Heart right ventricle (tissue), 16 donors: ENCODE data around the gene LYST. TPM values are rescaled to one million over a fixed set of nuclear protein-coding genes. Genes with fewer than 3 reads are reported as not detected.
A peak's percentile ranks its signal among the peaks of the same experiment; 100 is the strongest.

Experiments used
- ATAC-seq, 8 donors: fragments of 200-7000 bp; cut with Tn5 transposase; one replicate each; pipeline ENCODE4 v1.9.1; 2020; ENCODE audit warnings: mild to moderate bottlenecking in 8 of 8, moderate library complexity in 8 of 8, moderate number of reproducible peaks in 1 of 8
- DNase-seq, 2 donors: peaks; one replicate each; pipeline ENCODE4 v3.0.0-alpha.2; 2020
- H3K27ac ChIP-seq, 10 donors: fragments of 200-600 bp; sonication (generic) in 2 of 10; one replicate each; pipeline versions ENCODE4 v1.5.0 to v1.8.0; 2020 to 2022; ENCODE audit warnings: mild to moderate bottlenecking in 3 of 10
- H3K27me3 ChIP-seq, 7 donors: fragments of 200-600 bp; one replicate each; pipeline ENCODE4 v1.8.0; 2021 to 2022; ENCODE audit warnings: mild to moderate bottlenecking in 2 of 7
- H3K36me3 ChIP-seq, 9 donors: fragments of 200-600 bp; sonication (generic) in 1 of 9; one replicate each; pipeline versions ENCODE4 v1.5.0 to v1.8.0; 2020 to 2022; ENCODE audit warnings: mild to moderate bottlenecking in 2 of 9
- H3K4me1 ChIP-seq, 9 donors: fragments of 200-600 bp; sonication (generic) in 1 of 9; one replicate each; pipeline versions ENCODE4 v1.5.0 to v1.8.0; 2020 to 2022; ENCODE audit warnings: mild to moderate bottlenecking in 4 of 9
- H3K4me3 ChIP-seq, 10 donors: fragments of 200-600 bp; sonication (generic) in 2 of 10; one replicate each; pipeline versions ENCODE4 v1.5.0 to v1.8.0; 2020 to 2022; ENCODE audit warnings: mild to moderate bottlenecking in 7 of 10, moderate library complexity in 2 of 10
- H3K9me3 ChIP-seq, 11 donors: fragments of 200-600 bp in 10 of 11; sonication (generic) in 2 of 11; one replicate each; pipeline versions ENCODE4 v1.5.0 to v1.8.0; 2013 to 2022; ENCODE audit warnings: mild to moderate bottlenecking in 2 of 11, control low read depth in 1 of 11, moderate library complexity in 1 of 11
- CTCF ChIP-seq, 9 donors: fragments of 200-600 bp; sonication (generic) in 2 of 9; IDR thresholded peaks; one replicate each; pipeline versions ENCODE4 v1.5.0 to v1.8.0; 2021 to 2022; ENCODE audit warnings: antibody characterized with exemption in 9 of 9, mild to moderate bottlenecking in 5 of 9, moderate library complexity in 1 of 9
- WGBS, 2 donors: extraction: QIAGEN DNeasy Blood & Tissue Kit; methylation state at CpG; one replicate each; pipeline ENCODE4 v1.1.7; 2013; ENCODE audit warnings: inconsistent platforms in 1 of 2; 5-methylcytosine and 5-hydroxymethylcytosine counted together
- intact Hi-C, 10 donors: fragments of 100-400 bp; cut with DNase I; formaldehyde crosslinking; loops; one replicate each; pipeline versions ENCODE4 v1.11.1 to v1.14.2; 2022
- polyA plus RNA-seq, 2 donors: library from polyadenylated mRNA; stranded (reverse); fragments of 200-250 nt; gene quantifications; one replicate each; pipeline ENCODE4 v1.2.3, GENCODE V29; 2013
- total RNA-seq, 10 donors: library from RNA; stranded (reverse); fragmentation: NEBNext Ultra II Directional in 3 of 10; extraction: Animal tissue kit (Norgen Biotek cat#: 25700) in 3 of 10; gene quantifications; one replicate each; pipeline versions ENCODE4 v1.2.1 to v1.2.4, GENCODE V29; 2021 to 2023
- donor health status: Arrhythmogenic right ventricular cardiomyopathy.
- donor health status: ischemic (EF 13 %, LVEDD 7.1; RV severe dilation, severe dysfunction).
- donor health status: healthy with polysubstance abuse.
- donor health status: DM: no; HTN: yes; CAD: no.
- donor health status: DM: no; HTN: no; CAD: no.
- donor health status: ischemic (EF 25% LVEDD 6.9; RV normal size, moderate dysfunction).
- donor health status: ischemic (EF 25% LVEDD 5.7; RV mildly dilated, moderate dysfunction).
- donor health status: healthy.
- donor health status: DM: yes; HTN: yes; CAD: no.
- donor health status: Ischemic cardiomyopathy.
- donor health status: ischemic (EF 35%, LVEDD 5.7; RV mildly dilated, moderate dysfunction).
- donor health status: nonischemic (EF 11% LVEDD 7.7; RV severe dilation, severe dysfunction).
- donor health status: DM: yes; HTN: yes; CAD: no.
- donor health status: PGD.
- donor health status: ischemic (EF 29% LVEDD 5.4; RV normal size, mild dysfunction).
- donor health status: nonischemic (EF 23%, LVEDD 6.1; RV moderate dilation, normal function).

LYST gene
- total and polyA plus RNA-seq, 12 donors, result 3.3 to 13.6 (median 10.5) TPM

GRCh38 chr1:235835226-235835625, 31.5 kb downstream of the LYST start:
- H3K9me3 ChIP-seq, result no peaks in the 10 kb centered on the region
- H3K27ac ChIP-seq, result peak overlapping the region in 2 of 10 donors; percentile 22 to 45
- WGBS, 2 donors, result 4 to 9% methylated on average over 4 of the region's 4 CpGs
- DNase-seq (peak in 1 of 2 donors; percentile 25), ATAC-seq (peak; percentile 49 to 79 (median 72))
- H3K27me3 ChIP-seq, result no peaks in the 10 kb centered on the region
- peaks cover 0 to 24% (median 14%) of the 10 kb centered on the region in 9 donors for H3K4me1 ChIP-seq
- peaks cover 0 to 22% (median 0%) of the 10 kb centered on the region in 9 donors for H3K36me3 ChIP-seq
- H3K4me3 ChIP-seq, result peak overlapping the region in 6 of 10 donors; percentile 13 to 36 (median 20)
- intact Hi-C loops, result no loop called here
- peak in 4 of 9 donors; percentile 14 to 41 (median 38) for TF ChIP-seq CTCF (IDR thresholded peaks at IDR 0.05)

GRCh38 chr1:235834620-235835019, 32.1 kb downstream of the LYST start:
- H3K4me3 ChIP-seq, result no peak overlapping the region
- peaks cover 0 to 29% (median 0%) of the 10 kb centered on the region in 9 donors for H3K36me3 ChIP-seq
- ATAC-seq (peak in 4 of 8 donors; percentile 34 to 58 (median 52)), DNase-seq (no peak)
- WGBS, 2 donors, result 88 to 89% methylated on average over 6 of the region's 6 CpGs
- H3K9me3 ChIP-seq, result no peaks in the 10 kb centered on the region
- peaks cover 0 to 24% (median 14%) of the 10 kb centered on the region in 9 donors for H3K4me1 ChIP-seq
- intact Hi-C loops, result no loop called here
- TF ChIP-seq CTCF (IDR thresholded peaks at IDR 0.05), result no peak
- no peaks in the 10 kb centered on the region for H3K27me3 ChIP-seq
- no peak overlapping the region for H3K27ac ChIP-seq

GRCh38 chr1:235832011-235832410, 34.7 kb downstream of the LYST start:
- peaks cover 0 to 55% (median 5%) of the 10 kb centered on the region in 9 donors for H3K36me3 ChIP-seq
- WGBS, 2 donors, result 94 to 97% methylated on average over 2 of the region's 2 CpGs
- no peak for TF ChIP-seq CTCF (IDR thresholded peaks at IDR 0.05)
- no peak overlapping the region for H3K27ac ChIP-seq
- peaks cover 0 to 24% (median 14%) of the 10 kb centered on the region in 9 donors for H3K4me1 ChIP-seq
- DNase-seq, result no peak
- intact Hi-C loops, result no loop called here
- no peaks in the 10 kb centered on the region for H3K27me3 ChIP-seq
- ATAC-seq, result no peak
- H3K9me3 ChIP-seq, result no peaks in the 10 kb centered on the region
- H3K4me3 ChIP-seq, result no peak overlapping the region

GRCh38 chr1:235831148-235831547, 35.6 kb downstream of the LYST start:
- 60 to 64% methylated on average over 5 of the region's 5 CpGs for WGBS, 2 donors

More at GRCh38 chr1:235831148-235831547, 35.6 kb downstream of the LYST start:
- TF ChIP-seq CTCF (IDR thresholded peaks at IDR 0.05), result no peak
- Histone ChIP-seq H3K4me3 (no peak overlapping the region), H3K27ac (no peak overlapping the region), H3K36me3 (peaks cover 0 to 63% (median 5%) of the 10 kb centered on the region in 9 donors), H3K4me1 (peaks cover 0 to 24% (median 14%) of the 10 kb centered on the region in 9 donors), H3K27me3 (no peaks in the 10 kb centered on the region), H3K9me3 (no peaks in the 10 kb centered on the region)
- intact Hi-C loops, result no loop called here
- DNase-seq (peak in 1 of 2 donors; percentile 33), ATAC-seq (peak; percentile 75 to 97 (median 92))
